GM21786 (cell line): ENCODE measurements around the gene OSBPL1A.

Source experiments
- ATAC-seq: cut with Tn5 transposase; IDR thresholded peaks from one replicate; pipeline ENCODE4 v1.9.1; 2021; ENCODE audit not compliant: unreplicated experiment

OSBPL1A gene

DNA sequence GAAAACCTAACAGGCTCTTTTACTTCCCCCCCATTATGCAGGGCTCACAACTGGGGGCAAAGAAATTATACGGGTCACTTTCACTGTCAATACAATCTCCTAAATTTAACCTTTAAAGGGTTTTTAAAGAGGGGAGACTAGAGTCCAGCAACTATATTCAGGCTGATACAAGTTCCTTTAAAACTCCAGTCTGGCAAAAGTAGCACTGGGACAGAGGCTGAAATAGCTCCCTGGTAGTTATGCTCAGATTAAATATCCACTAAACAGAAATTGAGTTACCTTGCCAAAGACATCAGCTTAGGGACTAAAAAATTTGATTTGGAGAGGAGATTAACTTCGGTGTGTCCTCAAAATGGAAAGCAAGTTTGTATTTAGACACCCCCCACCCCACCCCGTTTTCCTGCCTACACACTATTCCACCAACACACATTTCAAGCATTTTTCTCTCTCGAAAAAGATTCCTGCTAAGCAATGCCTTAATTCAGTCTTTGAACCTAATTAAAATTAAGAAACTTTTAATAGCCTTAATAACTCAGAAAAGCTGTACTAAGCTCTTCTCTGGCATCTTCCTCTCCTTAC, 127.2 kb downstream of the OSBPL1A start:
- no peak for ATAC-seq

DNA sequence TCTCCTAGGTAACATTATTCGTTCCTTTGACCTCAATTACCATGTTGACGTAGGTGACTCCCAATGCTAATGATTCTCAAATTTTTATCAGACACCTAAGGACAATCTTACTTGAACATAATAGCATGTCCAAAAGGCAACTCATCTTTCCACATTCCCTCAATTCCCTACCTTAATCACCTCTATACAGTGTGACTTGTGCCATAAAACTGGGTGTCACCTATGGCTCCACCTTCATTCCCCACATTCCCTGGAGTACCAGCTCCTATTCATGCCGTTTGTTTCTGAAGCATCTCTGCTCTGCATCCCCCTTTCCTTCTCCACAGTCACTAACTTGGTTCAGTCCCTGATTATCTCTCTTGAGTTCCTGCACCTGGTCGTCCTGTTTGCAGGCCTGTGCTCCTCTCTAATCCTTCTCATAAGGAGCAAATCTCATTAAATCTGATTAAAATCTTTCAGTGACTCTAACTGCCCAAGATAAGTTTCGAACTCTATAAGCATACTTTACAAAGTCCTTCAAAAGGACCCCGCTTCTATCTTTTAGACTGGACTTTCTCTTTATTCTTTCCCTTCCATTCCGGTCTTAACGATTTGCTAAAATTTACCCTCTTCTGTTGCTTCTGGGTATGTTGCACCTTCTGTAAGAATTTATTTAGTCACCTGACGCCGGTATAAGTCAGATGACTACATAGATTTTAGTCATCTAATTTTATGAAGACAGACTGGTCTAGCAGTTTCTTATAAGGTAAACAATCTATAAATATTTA, 128.7 kb downstream of the OSBPL1A start:
- ATAC-seq = no peak

DNA sequence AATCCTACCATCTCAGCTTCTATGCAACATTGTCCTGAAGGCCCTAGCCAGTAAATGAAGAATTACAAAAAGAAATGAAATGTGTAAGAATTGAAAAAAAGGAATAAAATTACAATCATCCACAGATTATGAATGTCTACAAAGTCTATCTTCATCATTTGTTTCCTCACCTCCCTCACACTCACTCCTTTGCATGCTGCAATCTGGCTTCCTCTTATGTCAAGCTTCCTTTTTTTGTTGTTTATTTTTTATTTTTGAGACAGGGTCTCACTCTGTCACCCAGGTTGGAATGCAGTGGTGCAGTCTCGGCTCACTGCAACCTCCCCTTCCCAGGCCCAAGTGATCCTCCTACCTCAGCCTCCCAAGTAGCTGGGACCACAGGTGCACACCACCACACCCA, 129.7 kb downstream of the OSBPL1A start:
- no peak for ATAC-seq

DNA sequence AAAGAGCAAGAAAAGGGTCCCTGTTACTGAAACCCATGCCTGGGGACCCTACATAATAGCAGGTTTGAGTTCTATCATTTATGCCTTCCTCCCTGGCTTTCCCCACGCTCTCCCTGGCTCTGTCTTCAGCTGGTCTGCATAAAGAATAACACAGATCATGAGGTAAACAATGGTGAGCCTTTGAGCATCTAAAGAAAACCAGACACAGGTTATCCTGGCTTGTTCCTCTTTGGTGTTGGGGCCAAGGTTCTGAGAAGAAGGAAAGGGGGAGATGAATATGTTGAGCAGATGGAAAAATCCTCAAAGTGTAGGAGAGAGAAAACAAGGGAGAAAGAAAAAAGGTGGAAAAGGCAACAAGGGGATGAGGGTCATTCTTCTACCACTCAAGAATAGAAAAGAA, 131.5 kb downstream of the OSBPL1A start:
- ATAC-seq = no peak

DNA sequence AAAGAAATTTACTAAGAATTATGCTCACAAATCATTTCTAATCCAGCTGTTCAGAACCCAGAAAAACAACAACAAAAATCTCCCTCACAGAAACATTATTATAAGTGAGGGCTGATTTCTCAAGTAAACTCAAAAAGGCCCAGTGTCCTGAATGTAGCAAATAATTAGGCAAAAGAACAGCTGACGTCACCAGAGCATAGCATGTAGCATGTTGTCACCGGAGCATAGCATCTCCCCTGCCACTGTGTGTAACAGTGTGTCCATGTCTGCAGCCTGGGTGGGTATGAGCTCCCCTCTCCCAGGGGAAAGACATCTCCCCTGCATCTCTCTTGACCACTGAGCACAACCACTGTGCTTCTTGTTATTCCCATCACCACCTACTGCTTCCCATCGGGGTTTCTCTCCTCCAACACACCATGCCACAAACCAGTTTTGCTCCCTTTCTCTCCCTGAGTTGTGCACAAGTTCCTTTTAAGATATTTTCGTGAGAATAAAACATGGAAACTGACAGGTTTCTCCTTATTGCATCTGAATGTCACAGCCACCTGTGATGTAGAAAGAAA, 132.0 kb downstream of the OSBPL1A start:
- ATAC-seq = no peak

DNA sequence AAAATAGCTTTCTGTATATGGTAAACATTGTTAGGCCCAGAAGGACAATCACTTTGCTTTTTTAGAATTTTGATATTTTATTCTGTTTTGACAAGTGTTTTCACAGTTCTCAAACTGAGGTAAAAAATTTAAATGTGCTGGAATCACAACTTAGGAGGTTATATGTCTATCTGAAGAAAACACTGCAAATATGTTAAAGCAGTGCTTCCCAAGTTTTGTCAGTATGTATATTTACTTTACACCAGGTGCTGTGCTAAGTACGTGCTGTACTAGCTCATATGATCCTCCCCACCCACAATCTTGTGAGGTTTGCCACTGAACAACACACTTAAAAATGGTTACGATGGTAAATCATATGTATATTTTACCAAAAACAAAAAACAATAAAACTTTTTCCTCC, 134.6 kb downstream of the OSBPL1A start:
- no peak for ATAC-seq

DNA sequence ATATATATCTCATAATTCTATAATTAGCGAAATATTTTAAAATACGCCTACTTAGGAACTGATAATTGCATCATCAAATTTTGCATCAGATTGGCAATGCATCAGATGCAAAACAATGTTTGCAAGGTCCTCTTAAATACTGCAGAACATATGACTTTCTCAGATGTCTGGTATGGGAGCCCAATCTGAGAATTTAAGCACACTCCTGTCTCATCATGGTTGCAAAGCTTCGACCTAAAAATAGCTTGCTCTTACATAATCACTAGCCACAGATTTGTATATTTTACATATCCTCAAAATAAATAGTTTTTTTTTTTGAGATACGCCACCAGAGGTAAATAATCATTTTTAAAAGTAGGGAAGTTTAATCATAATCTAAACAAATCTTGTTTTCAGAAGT, 135.5 kb downstream of the OSBPL1A start:
- ATAC-seq = no peak

DNA sequence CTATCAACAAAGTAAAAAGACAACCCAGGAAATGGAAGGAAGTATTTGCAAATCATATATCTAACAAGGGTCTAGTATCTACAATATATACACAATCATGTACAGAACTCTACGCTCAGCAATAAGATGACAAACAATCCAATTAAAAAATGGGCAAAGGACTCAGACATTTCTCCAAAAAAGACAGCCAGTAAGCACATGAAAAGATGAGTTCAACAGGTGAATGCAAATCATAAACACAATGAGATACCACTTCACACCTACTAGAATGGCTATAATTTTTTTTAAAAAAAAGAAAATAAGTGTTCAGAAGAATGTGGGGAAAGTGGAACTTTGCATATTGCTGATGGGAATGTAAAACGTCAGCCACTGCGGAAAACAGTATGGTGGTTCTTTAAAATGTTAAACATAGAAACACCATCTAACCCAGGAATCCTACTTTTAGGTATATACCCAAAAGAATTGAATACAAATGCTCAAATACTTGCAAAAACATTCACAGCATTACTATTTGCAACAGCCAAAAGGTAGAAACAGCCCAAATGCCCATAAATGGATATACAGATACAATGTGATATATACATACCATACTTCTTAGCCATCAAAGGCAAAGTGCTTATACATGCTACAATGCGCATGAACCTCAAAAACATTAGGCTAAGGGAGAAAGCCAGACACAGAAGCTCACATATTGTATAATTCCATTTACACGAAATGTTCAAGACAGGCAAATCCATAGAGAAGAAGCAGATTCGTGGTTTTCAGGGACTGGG, 137.6 kb downstream of the OSBPL1A start:
- ATAC-seq = no peak

DNA sequence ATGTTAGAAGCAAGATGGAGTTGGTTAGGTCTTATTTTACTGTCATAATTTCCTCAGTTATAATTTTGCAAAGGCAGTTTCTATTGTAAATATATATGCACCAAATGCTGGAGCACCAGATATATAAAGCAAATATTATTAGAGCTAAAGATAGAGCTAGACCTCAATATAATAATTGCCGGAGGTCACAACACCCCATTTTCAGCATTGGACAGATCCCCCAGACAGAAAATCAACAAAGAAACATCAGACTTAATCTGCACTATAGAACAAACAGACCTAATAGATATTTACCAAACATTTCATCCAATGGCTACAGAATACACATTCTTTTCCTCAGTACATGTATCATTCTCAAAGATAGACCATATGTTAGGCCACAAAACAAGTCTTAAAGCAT, 143.6 kb downstream of the OSBPL1A start:
- ATAC-seq = no peak

DNA sequence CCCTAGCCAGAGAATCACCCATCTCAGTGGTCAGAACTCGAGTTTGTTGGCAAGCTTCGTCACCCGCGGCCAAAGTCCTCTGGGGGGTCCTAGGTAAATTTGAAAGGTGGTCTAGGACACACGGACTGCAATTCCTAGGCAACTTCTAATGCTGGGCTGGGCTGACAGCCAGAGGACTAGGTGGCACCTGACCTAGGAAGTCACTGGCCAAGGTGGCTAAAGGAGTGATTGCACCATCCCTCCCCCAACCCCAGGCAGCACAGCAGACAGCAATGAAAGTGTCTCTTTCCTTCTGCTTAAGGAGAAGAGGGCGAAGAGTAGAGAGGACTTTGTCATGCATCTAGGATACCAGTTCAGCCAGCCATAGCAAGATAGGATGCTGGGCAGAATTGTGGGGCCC, 147.9 kb downstream of the OSBPL1A start:
- ATAC-seq = no peak

DNA sequence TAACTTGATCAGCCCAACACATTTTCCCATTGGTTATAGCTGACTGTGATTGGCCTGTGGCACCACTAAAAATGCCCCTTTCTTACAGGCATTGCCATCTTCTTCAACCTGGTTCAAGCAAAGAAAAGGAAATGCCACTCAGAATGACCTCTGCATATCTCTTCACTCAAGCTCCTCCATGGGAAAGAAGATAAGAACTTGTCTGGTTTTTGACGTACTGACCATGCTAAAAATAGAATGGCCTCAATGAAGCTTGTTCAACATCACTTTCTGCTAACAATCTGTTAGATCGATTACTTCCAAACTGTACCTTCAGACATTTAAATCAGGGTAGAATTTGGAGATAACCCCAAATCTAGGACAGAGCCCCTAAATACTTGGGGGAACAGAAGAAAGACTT, 149.3 kb downstream of the OSBPL1A start:
- no peak for ATAC-seq

DNA sequence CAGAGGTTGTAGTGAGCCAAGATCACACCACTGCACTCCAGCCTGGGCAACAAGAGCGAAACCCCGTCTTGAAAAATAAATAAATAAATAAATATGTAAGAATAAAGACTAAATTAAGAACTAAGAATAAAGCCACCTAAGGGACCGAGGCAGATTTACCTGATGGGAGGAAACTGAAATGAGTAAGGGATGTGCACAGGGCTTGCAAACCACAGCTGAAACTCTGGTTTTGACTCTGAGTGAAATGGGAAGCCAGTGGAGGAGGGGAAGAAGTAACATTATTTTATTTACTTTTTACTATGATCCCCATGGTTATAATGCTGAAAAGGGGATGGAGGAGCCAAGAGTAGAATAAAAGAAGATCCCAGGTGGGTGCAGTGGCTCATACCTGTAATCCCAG, 151.5 kb downstream of the OSBPL1A start:
- ATAC-seq = peak; percentile 83

DNA sequence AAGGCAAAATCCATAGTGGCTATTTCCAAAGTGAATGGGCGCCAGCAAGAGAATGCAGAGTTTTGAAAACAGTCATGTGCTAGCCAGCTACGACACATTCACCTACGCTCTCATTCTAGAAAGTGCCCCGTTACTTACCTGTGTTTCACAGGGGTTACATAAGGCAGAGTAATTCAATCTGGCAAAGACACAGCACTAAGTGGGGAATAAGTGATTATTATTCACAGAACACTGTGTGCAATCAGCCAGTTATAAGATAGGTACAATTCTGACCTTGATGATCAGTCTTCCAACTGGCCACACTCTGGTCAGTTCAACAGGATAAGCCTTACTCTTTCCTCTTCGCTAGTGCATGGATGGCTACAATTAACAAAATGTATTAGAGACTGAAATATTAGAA, 152.9 kb downstream of the OSBPL1A start:
- no peak for ATAC-seq

DNA sequence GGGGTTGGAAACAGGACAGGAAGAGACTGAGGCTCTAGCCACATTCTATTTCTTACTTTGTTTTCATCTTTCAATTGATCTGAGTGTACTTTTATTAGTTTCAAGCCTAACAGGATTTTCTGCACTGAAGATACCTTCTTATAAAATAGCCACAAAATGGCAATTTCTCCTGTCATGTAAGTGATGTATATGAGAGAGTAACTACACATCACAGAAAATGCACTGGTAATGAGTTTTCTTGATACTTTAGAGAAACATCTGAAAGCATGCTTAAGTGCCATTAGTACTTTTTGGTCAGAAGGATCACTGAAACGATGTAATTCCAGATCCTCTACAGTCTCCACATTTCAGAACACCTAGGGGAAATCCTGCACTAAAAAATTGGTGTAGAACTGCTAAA, 153.9 kb downstream of the OSBPL1A start:
- no peak for ATAC-seq

DNA sequence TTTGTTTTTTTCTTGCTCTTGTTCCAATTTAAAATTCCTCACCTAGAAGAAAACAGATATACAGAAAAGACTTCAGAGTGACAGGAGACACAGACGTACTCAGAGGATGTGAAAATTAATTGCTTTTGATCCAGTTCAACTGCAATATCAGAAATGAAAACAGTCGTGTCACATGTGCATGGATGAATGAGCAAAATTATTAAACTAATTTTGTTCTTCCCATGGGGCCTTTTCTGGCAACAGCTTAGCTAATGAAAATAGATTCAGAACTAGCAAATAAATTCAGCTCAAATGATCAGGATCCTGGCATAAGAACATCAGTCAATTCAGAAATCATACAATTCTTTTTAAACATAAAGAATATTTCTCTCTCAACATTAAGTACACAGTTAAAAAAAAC, 158.3 kb downstream of the OSBPL1A start:
- no peak for ATAC-seq

DNA sequence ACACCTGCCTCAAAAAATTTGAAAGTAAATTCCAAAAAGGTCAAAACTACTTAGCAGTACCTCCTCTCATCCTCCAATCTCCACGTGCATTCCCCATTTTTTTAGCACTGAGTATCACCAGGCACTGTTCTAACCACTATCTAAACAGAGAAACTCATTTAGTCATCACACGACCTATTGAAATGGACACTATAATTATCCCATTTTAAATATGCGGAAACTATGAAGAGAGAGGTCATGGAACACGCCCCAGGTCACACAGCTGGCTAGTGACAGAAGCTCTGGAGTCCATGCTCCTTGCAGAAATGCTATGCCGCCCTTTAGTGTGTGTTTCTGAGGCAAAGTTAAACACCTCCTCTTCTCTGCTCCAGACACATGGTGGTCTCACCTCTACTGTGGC, 159.2 kb downstream of the OSBPL1A start:
- ATAC-seq = no peak

DNA sequence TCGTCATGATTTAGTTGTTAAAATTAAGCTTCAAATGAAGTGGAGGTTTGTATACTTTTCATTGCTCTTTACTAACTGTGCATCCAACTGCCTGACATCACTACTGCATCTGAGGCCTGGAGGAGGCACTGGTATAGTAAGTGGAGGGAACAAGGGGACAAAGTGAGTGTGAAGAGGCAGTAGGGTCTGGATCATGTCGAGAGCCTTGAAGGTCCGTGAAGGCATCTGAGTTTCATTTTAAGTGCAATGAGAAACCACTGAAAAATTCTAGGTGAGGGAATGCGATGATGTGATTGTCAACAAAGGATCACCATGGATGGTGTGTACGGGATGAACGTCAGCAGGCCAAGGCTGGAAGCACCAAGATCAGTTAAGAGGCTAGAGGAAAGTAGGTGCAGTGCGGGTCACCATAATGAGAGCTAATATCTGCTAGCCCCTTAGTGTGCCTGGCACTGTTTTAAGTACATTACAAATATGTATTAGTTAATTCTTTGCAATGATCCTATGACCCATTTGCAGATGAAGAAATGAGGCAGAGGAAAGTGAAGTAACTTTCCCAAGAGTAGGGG, 162.7 kb downstream of the OSBPL1A start:
- no peak for ATAC-seq

DNA sequence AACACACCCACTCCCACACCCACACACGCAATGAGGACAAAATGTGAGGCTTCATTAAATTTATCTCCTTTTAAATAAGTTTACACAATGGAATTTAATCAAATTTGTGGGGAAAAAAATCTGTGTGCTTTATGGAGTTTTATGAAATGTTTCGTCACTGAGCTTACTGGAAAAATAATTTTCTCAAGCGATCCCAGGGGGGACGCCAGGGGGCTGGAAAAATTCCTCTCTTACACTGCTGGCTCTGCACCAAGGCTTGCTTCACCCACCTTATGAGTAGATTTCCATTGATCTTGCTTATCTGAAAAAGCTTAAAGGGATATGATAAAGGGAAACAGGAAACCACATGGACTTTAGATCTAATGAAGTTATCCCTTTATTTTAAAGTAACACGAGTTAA, 163.3 kb downstream of the OSBPL1A start:
- ATAC-seq = no peak

DNA sequence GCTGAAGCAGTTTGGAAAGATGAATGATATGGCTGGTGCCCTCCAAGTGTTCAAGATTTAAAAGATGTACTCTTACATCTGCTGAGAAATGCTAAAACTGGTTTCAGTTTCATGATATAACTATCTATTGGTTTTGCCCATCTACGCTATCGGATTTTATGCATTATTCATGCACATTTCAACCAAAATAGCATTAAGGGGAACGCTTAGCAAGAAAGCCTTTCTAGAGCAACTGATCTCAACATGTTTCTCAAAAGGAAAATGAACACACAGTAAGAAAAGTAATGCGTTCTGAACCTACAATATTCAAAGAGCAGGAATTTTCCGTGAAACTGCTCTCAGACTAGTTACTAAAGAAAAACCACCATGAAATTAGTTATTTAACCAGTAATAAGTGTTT, 164.8 kb downstream of the OSBPL1A start:
- no peak for ATAC-seq

DNA sequence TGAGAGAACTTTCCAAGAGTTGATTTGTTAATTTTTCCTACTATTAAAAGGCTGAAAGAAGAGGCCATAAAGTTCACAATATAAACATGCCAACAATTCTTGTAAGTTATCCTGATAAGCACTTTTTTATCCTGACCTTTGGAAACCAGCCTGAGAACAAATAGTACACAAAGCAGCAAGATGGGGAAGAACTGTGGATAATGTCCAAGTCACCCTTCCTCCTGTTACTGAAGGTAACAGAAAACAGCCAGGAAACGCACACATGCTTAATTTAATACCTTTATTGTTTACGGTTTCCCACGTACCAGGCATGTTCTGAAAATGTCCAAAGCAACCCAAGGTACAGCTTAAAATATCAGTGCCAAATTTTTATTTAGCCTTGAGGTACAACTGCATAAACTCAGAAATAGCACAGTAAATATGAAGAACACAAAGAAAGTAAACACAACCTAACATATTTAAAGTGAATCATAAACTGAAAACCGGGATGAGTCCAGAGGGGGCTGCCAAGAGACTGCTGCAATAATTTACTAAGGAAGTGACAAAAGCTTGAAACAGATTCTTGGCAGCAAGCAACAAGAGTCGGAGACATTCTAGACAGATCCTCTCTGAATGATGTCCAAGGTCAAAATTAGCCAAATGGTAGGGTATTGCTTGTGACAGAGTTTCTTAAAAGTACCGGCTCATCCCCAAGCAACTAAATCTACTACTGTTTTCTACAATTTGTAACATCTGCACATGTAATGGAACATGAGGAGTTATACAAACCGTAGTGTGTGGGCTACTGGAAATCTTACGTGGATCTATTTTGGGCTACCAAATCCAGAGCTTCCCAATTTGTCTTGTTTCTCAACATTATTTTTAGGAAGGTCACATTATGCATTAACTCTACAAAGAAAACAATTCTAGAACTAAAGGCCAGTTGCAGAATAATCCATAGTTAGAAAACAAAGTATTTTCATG, 165.6 kb downstream of the OSBPL1A start:
- no peak for ATAC-seq
